ENCODE results near the gene FSHR.

The FSHR gene

DNA sequence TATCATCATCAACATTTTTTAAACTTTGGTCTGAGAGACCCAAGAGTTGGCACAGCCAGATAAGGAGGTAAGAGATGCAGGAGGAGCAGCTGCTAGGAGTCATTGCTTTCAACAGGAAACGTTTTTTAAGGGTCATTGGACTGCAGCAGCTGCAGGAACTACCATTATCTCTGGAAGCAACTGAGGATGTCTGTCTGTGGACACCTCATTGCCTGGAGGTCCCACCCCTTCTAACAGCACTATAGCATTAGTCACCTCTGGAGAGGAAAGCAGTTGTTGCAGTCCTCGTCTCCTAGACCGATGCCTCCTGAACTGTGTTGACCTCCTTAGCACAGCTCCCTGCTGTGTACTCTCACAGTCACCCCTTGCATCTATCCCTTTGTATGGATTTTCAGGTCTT is 21.5 kb upstream of the FSHR start:
- no peak overlapping the region for H2BK5ac ChIP-seq (ENCODE audit: low read depth, low read length, poor library complexity)
- no peak overlapping the region for H2AFZ ChIP-seq (ENCODE audit: insufficient read depth, low read length, poor library complexity)
- WGBS (ENCODE audit: extremely low coverage, insufficient coverage, insufficient read length), result no CpG with 5 or more reads among the region's 3 CpGs
- H3K4me2 ChIP-seq (ENCODE audit: low read length), result no peak overlapping the region
- no peaks in the 10 kb centered on the region for H3K9me3 ChIP-seq (ENCODE audit: insufficient read depth, low read depth, low read length)
- no peak overlapping the region for H2BK120ac ChIP-seq (ENCODE audit: insufficient read depth, low read length, poor library complexity)
- no peaks in the 10 kb centered on the region for H3K27me3 ChIP-seq (ENCODE audit: insufficient read depth, low read length)
- H3K79me2 ChIP-seq (ENCODE audit: control insufficient read depth, insufficient read depth, low read length, poor library complexity), result no peaks in the 10 kb centered on the region
- no peak overlapping the region for H2AK5ac ChIP-seq (ENCODE audit: low read length)
- no peak overlapping the region for H4K8ac ChIP-seq (ENCODE audit: low read depth, low read length)
- no peak overlapping the region for H3K14ac ChIP-seq (ENCODE audit: low read length)
- no peak overlapping the region for H3K4ac ChIP-seq (ENCODE audit: low read depth, low read length)
- peak overlapping the region; percentile 58 for H3K23ac ChIP-seq (ENCODE audit: low read length)
- peak overlapping the region; percentile 69 for H3K9ac ChIP-seq (ENCODE audit: low read length)
- DNase-seq, result no peak
- peaks cover 3% of the 10 kb centered on the region in 2 experiments for H3K4me1 ChIP-seq (ENCODE audit: control insufficient read depth in 1 of 2, insufficient read depth in 2 of 2, low read length in 2 of 2)
- H3K36me3 ChIP-seq (ENCODE audit: control insufficient read depth in 1 of 2, insufficient read depth in 2 of 2, low read length in 2 of 2), result no peaks in the 10 kb centered on the region
- H3K18ac ChIP-seq (ENCODE audit: low read length), result no peak overlapping the region
- H3K27ac ChIP-seq (ENCODE audit: low read depth, low read length), result no peak overlapping the region
- H3K4me3 ChIP-seq (ENCODE audit: low read depth, low read length), result no peak overlapping the region
- no peak overlapping the region for H4K12ac ChIP-seq (ENCODE audit: low read depth, low read length)
- no peaks in the 10 kb centered on the region for H3K79me1 ChIP-seq (ENCODE audit: low read length)
- H2BK12ac ChIP-seq (ENCODE audit: low read length), result no peak overlapping the region
- no peak overlapping the region for H4K91ac ChIP-seq (ENCODE audit: low read depth, low read length)

DNA sequence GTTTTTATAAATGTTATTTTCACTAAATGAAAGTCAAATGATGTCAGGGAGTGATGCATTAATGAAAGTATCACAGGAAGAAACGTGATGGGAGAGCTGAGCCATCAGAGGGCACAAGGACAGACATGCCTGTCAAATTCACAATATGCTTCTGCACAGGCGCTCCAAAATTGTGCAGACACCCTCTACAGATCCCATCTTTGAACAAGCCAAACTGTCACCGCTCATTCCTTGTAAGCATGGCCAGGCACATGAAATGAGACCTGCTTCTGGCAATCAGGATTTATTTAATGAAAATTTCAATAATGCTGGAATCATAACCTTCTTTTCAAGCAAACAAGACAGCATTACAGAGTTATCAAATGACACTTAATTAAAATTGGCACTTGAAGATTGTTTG is 20.4 kb upstream of the FSHR start:
- Histone ChIP-seq H4K8ac (ENCODE audit: low read depth, low read length) (no peak overlapping the region), H3K9ac (ENCODE audit: low read length) (no peak overlapping the region), H3K27ac (ENCODE audit: low read depth, low read length) (no peak overlapping the region), H2AFZ (ENCODE audit: insufficient read depth, low read length, poor library complexity) (no peak overlapping the region), H3K27me3 (ENCODE audit: insufficient read depth, low read length) (no peaks in the 10 kb centered on the region), H2BK12ac (ENCODE audit: low read length) (no peak overlapping the region), H3K4me2 (ENCODE audit: low read length) (no peak overlapping the region), H3K79me1 (ENCODE audit: low read length) (no peaks in the 10 kb centered on the region), H3K4me3 (ENCODE audit: low read depth, low read length) (no peak overlapping the region), H3K4ac (ENCODE audit: low read depth, low read length) (no peak overlapping the region), H2BK120ac (ENCODE audit: insufficient read depth, low read length, poor library complexity) (no peak overlapping the region), H3K18ac (ENCODE audit: low read length) (no peak overlapping the region), H2BK5ac (ENCODE audit: low read depth, low read length, poor library complexity) (no peak overlapping the region), H4K12ac (ENCODE audit: low read depth, low read length) (no peak overlapping the region), H3K79me2 (ENCODE audit: control insufficient read depth, insufficient read depth, low read length, poor library complexity) (no peaks in the 10 kb centered on the region), H3K36me3 (ENCODE audit: control insufficient read depth in 1 of 2, insufficient read depth in 2 of 2, low read length in 2 of 2) (no peaks in the 10 kb centered on the region), H3K9me3 (ENCODE audit: insufficient read depth, low read depth, low read length) (no peaks in the 10 kb centered on the region), H3K14ac (ENCODE audit: low read length) (no peak overlapping the region), H3K23ac (ENCODE audit: low read length) (no peak overlapping the region), H2AK5ac (ENCODE audit: low read length) (no peak overlapping the region), H3K4me1 (ENCODE audit: control insufficient read depth in 1 of 2, insufficient read depth in 2 of 2, low read length in 2 of 2) (peaks cover 3% of the 10 kb centered on the region in 2 experiments), H4K91ac (ENCODE audit: low read depth, low read length) (no peak overlapping the region)
- DNase-seq, result no peak
- no CpG with 5 or more reads among the region's 3 CpGs for WGBS (ENCODE audit: extremely low coverage, insufficient coverage, insufficient read length)

DNA sequence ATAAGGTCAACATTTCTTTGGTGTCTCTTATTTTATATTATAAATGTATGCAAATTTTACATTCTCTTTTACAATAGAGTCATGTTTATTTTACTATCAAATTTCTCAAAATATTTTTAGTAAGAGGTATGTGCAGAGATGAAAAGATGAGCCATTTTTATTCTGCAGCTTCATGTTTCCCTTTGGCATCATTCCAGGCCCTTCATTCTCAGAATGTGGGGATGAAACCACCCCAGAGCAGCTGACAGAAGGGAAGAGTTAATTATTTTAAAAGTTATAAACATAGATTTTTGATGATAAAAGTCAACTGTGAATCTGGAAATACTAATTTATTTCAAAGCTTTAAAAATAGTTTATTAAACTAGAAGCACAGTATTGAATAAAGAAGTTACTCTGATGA is 12.8 kb upstream of the FSHR start:
- Histone ChIP-seq H2BK5ac (ENCODE audit: low read depth, low read length, poor library complexity) (no peak overlapping the region), H2AFZ (ENCODE audit: insufficient read depth, low read length, poor library complexity) (no peak overlapping the region), H3K14ac (ENCODE audit: low read length) (no peak overlapping the region), H3K4me1 (ENCODE audit: control insufficient read depth in 1 of 2, insufficient read depth in 2 of 2, low read length in 2 of 2) (peaks cover 0 to 2% of the 10 kb centered on the region in 2 experiments), H2BK12ac (ENCODE audit: low read length) (no peak overlapping the region), H2AK5ac (ENCODE audit: low read length) (no peak overlapping the region), H4K12ac (ENCODE audit: low read depth, low read length) (no peak overlapping the region), H2BK120ac (ENCODE audit: insufficient read depth, low read length, poor library complexity) (no peak overlapping the region), H3K79me1 (ENCODE audit: low read length) (no peaks in the 10 kb centered on the region), H3K18ac (ENCODE audit: low read length) (no peak overlapping the region), H3K9me3 (ENCODE audit: insufficient read depth, low read depth, low read length) (no peaks in the 10 kb centered on the region), H4K91ac (ENCODE audit: low read depth, low read length) (no peak overlapping the region), H3K4me3 (ENCODE audit: low read depth, low read length) (no peak overlapping the region), H3K79me2 (ENCODE audit: control insufficient read depth, insufficient read depth, low read length, poor library complexity) (no peaks in the 10 kb centered on the region), H3K27me3 (ENCODE audit: insufficient read depth, low read length) (no peaks in the 10 kb centered on the region), H3K4ac (ENCODE audit: low read depth, low read length) (no peak overlapping the region), H3K36me3 (ENCODE audit: control insufficient read depth in 1 of 2, insufficient read depth in 2 of 2, low read length in 2 of 2) (no peaks in the 10 kb centered on the region), H3K4me2 (ENCODE audit: low read length) (no peak overlapping the region), H3K9ac (ENCODE audit: low read length) (no peak overlapping the region), H3K23ac (ENCODE audit: low read length) (no peak overlapping the region), H4K8ac (ENCODE audit: low read depth, low read length) (no peak overlapping the region), H3K27ac (ENCODE audit: low read depth, low read length) (no peak overlapping the region)
- no peak for DNase-seq

DNA sequence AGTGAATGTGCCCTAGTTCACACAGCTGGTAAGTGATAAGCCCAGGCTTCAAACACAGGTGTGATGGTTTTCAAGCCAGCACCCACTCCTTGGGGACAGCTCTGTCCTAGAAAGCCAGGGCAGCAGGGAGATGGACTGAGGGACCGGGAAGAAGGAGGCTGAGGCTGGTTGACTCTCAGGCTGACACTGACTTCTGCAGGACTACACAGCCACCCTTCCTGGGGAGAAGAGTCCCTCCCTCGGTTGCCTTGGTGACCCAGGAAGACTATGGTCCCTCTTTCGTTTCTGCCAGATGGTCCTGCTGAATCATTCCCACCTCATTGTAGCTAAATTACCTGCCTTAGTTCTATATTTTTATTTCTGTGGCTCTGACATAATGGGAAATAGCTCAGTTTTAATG is 11.3 kb upstream of the FSHR start:
- Histone ChIP-seq H3K4ac (ENCODE audit: low read depth, low read length) (no peak overlapping the region), H2BK5ac (ENCODE audit: low read depth, low read length, poor library complexity) (no peak overlapping the region), H3K36me3 (ENCODE audit: control insufficient read depth in 1 of 2, insufficient read depth in 2 of 2, low read length in 2 of 2) (no peaks in the 10 kb centered on the region), H2AFZ (ENCODE audit: insufficient read depth, low read length, poor library complexity) (no peak overlapping the region), H3K79me2 (ENCODE audit: control insufficient read depth, insufficient read depth, low read length, poor library complexity) (no peaks in the 10 kb centered on the region), H3K4me3 (ENCODE audit: low read depth, low read length) (no peak overlapping the region), H3K18ac (ENCODE audit: low read length) (no peak overlapping the region), H3K14ac (ENCODE audit: low read length) (no peak overlapping the region), H2BK12ac (ENCODE audit: low read length) (no peak overlapping the region), H3K4me1 (ENCODE audit: control insufficient read depth in 1 of 2, insufficient read depth in 2 of 2, low read length in 2 of 2) (peaks cover 0 to 2% of the 10 kb centered on the region in 2 experiments), H2AK5ac (ENCODE audit: low read length) (no peak overlapping the region), H4K91ac (ENCODE audit: low read depth, low read length) (no peak overlapping the region), H3K27ac (ENCODE audit: low read depth, low read length) (no peak overlapping the region), H2BK120ac (ENCODE audit: insufficient read depth, low read length, poor library complexity) (no peak overlapping the region), H4K12ac (ENCODE audit: low read depth, low read length) (no peak overlapping the region), H3K4me2 (ENCODE audit: low read length) (no peak overlapping the region), H3K23ac (ENCODE audit: low read length) (no peak overlapping the region), H3K79me1 (ENCODE audit: low read length) (no peaks in the 10 kb centered on the region), H3K9ac (ENCODE audit: low read length) (no peak overlapping the region), H3K27me3 (ENCODE audit: insufficient read depth, low read length) (no peaks in the 10 kb centered on the region), H4K8ac (ENCODE audit: low read depth, low read length) (no peak overlapping the region), H3K9me3 (ENCODE audit: insufficient read depth, low read depth, low read length) (no peaks in the 10 kb centered on the region)
- DNase-seq, result no peak
- WGBS (ENCODE audit: extremely low coverage, insufficient coverage, insufficient read length), result no CpG with 5 or more reads among the region's 3 CpGs
